ENCODE measurements around the gene CLRN1.
A peak's percentile ranks its signal among the peaks of the same experiment; 100 is the strongest.

Gene CLRN1

GRCh38 chr3:150942221-150942620, 30.3 kb downstream of the CLRN1 start:
- no peaks in the 10 kb centered on the region for H3K9me3 ChIP-seq (replicated peaks; ENCODE audit: low read length)

DNA sequence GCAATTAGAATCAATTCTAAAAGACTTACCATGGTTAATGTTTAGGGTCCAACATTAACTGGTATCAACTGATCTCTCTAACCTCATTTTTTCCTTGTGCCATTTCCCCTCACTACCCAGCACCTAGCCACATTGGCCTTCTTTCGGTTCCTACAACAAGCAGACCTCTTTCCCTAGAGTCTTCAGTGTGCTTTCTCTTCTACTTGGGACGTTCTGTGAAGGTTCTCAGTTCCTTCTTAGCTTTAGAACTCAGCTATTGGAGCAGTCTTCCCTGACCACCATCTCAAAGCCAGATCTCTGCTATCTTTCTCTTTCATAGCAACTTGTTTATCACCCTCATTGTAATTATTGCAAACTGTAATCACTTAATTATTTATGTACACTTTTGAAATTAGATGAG, 35.8 kb downstream of the CLRN1 start:
- Histone ChIP-seq H3K4me2 (ENCODE audit: low read length) (no peak overlapping the region), H3K27me3 (ENCODE audit: control insufficient read depth, insufficient read depth, low read length) (peaks cover 69% of the 10 kb centered on the region), H3K36me3 (ENCODE audit: insufficient read depth, low read length) (no peaks in the 10 kb centered on the region), H3K9ac (ENCODE audit: low read depth, low read length) (no peak overlapping the region), H3K4me1 (ENCODE audit: control insufficient read depth, insufficient read depth, low read length) (no peaks in the 10 kb centered on the region), H3K4me3 (ENCODE audit: low read length) (no peak overlapping the region), H3K9me3 (replicated peaks; ENCODE audit: low read length) (no peaks in the 10 kb centered on the region)

More at GRCh38 chr3:150942221-150942620, 30.3 kb downstream of the CLRN1 start:
- Histone ChIP-seq H3K4me3 (ENCODE audit: low read length) (no peak overlapping the region), H3K9ac (ENCODE audit: low read depth, low read length) (no peak overlapping the region), H3K4me2 (ENCODE audit: low read length) (no peak overlapping the region), H3K4me1 (ENCODE audit: control insufficient read depth, insufficient read depth, low read length) (no peaks in the 10 kb centered on the region), H3K27me3 (ENCODE audit: control insufficient read depth, insufficient read depth, low read length) (peaks cover 60% of the 10 kb centered on the region), H3K36me3 (ENCODE audit: insufficient read depth, low read length) (no peaks in the 10 kb centered on the region)

- Histone ChIP-seq H3K9me3 (replicated peaks; ENCODE audit: low read length) (no peaks in the 10 kb centered on the region), H3K9ac (ENCODE audit: low read depth, low read length) (no peak overlapping the region), H3K4me3 (ENCODE audit: low read length) (no peak overlapping the region), H3K4me1 (ENCODE audit: control insufficient read depth, insufficient read depth, low read length) (no peaks in the 10 kb centered on the region), H3K4me2 (ENCODE audit: low read length) (no peak overlapping the region), H3K36me3 (ENCODE audit: insufficient read depth, low read length) (no peaks in the 10 kb centered on the region), H3K27me3 (ENCODE audit: control insufficient read depth, insufficient read depth, low read length) (peaks cover 67% of the 10 kb centered on the region)
Observed at GRCh38 chr3:150933473-150933995, 39.0 kb downstream of the CLRN1 start.

GRCh38 chr3:150931745-150932144, 40.8 kb downstream of the CLRN1 start:
- Histone ChIP-seq H3K4me1 (ENCODE audit: control insufficient read depth, insufficient read depth, low read length) (no peaks in the 10 kb centered on the region), H3K36me3 (ENCODE audit: insufficient read depth, low read length) (no peaks in the 10 kb centered on the region), H3K27me3 (ENCODE audit: control insufficient read depth, insufficient read depth, low read length) (peaks cover 67% of the 10 kb centered on the region), H3K9ac (ENCODE audit: low read depth, low read length) (no peak overlapping the region), H3K4me3 (ENCODE audit: low read length) (no peak overlapping the region), H3K9me3 (replicated peaks; ENCODE audit: low read length) (no peaks in the 10 kb centered on the region), H3K4me2 (ENCODE audit: low read length) (no peak overlapping the region)

GRCh38 chr3:150930839-150931238, 41.7 kb downstream of the CLRN1 start:
- H3K36me3 ChIP-seq (ENCODE audit: insufficient read depth, low read length): no peaks in the 10 kb centered on the region
- H3K4me2 ChIP-seq (ENCODE audit: low read length): no peak overlapping the region
- H3K4me3 ChIP-seq (ENCODE audit: low read length): no peak overlapping the region
- no peaks in the 10 kb centered on the region for H3K9me3 ChIP-seq (replicated peaks; ENCODE audit: low read length)
- no peak overlapping the region for H3K9ac ChIP-seq (ENCODE audit: low read depth, low read length)
- peaks cover 74% of the 10 kb centered on the region for H3K27me3 ChIP-seq (ENCODE audit: control insufficient read depth, insufficient read depth, low read length)
- no peaks in the 10 kb centered on the region for H3K4me1 ChIP-seq (ENCODE audit: control insufficient read depth, insufficient read depth, low read length)

- Histone ChIP-seq H3K4me1 (ENCODE audit: control insufficient read depth, insufficient read depth, low read length) (no peaks in the 10 kb centered on the region), H3K4me3 (ENCODE audit: low read length) (no peak overlapping the region), H3K36me3 (ENCODE audit: insufficient read depth, low read length) (no peaks in the 10 kb centered on the region), H3K4me2 (ENCODE audit: low read length) (no peak overlapping the region), H3K9ac (ENCODE audit: low read depth, low read length) (no peak overlapping the region), H3K27me3 (ENCODE audit: control insufficient read depth, insufficient read depth, low read length) (peaks cover 73% of the 10 kb centered on the region), H3K9me3 (replicated peaks; ENCODE audit: low read length) (no peaks in the 10 kb centered on the region)
Observed at GRCh38 chr3:150928234-150928633, 44.3 kb downstream of the CLRN1 start.

GRCh38 chr3:150926328-150926727, 46.2 kb downstream of the CLRN1 start:
- H3K4me1 ChIP-seq (ENCODE audit: control insufficient read depth, insufficient read depth, low read length): no peaks in the 10 kb centered on the region
- no peaks in the 10 kb centered on the region for H3K9me3 ChIP-seq (replicated peaks; ENCODE audit: low read length)
- H3K4me2 ChIP-seq (ENCODE audit: low read length): no peak overlapping the region
- H3K4me3 ChIP-seq (ENCODE audit: low read length): no peak overlapping the region
- no peak overlapping the region for H3K9ac ChIP-seq (ENCODE audit: low read depth, low read length)
- peaks cover 58% of the 10 kb centered on the region for H3K27me3 ChIP-seq (ENCODE audit: control insufficient read depth, insufficient read depth, low read length)
- no peaks in the 10 kb centered on the region for H3K36me3 ChIP-seq (ENCODE audit: insufficient read depth, low read length)

DNA sequence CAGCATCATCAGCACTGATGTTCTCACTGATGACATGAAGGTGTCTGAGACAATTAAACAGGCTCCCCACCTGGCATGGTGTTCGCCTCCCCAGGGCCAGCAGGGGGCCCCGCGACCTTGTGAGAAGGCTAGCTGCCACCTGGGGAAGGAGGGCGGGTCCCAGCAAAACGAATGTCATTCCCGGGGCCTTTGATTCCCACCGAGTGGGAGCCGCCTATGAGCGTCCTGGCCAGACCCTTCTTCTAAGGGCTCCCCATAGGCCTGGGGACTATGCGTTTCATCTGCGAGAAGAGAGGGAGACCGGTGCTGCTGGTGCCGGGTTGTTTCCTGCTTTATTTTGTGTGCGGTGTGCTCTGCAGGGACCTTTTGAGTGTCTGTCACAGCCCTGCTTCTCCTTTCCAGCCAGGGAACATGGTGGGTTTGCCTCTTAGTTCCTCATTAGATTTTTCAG, 46.8 kb downstream of the CLRN1 start:
- no peak overlapping the region for H3K4me3 ChIP-seq (ENCODE audit: low read length)
- no peaks in the 10 kb centered on the region for H3K36me3 ChIP-seq (ENCODE audit: insufficient read depth, low read length)
- no peaks in the 10 kb centered on the region for H3K4me1 ChIP-seq (ENCODE audit: control insufficient read depth, insufficient read depth, low read length)
- H3K4me2 ChIP-seq (ENCODE audit: low read length): peak overlapping the region; percentile 28
- H3K9ac ChIP-seq (ENCODE audit: low read depth, low read length): no peak overlapping the region
- H3K9me3 ChIP-seq (replicated peaks; ENCODE audit: low read length): no peaks in the 10 kb centered on the region
- H3K27me3 ChIP-seq (ENCODE audit: control insufficient read depth, insufficient read depth, low read length): peaks cover 52% of the 10 kb centered on the region

- no peaks in the 10 kb centered on the region for H3K9me3 ChIP-seq (replicated peaks; ENCODE audit: low read length)
- no peak overlapping the region for H3K9ac ChIP-seq (ENCODE audit: low read depth, low read length)
- no peaks in the 10 kb centered on the region for H3K4me1 ChIP-seq (ENCODE audit: control insufficient read depth, insufficient read depth, low read length)
- no peak overlapping the region for H3K4me3 ChIP-seq (ENCODE audit: low read length)
- no peaks in the 10 kb centered on the region for H3K36me3 ChIP-seq (ENCODE audit: insufficient read depth, low read length)
- peaks cover 55% of the 10 kb centered on the region for H3K27me3 ChIP-seq (ENCODE audit: control insufficient read depth, insufficient read depth, low read length)
- H3K4me2 ChIP-seq (ENCODE audit: low read length): no peak overlapping the region
Observed at GRCh38 chr3:150922611-150923010, 49.9 kb downstream of the CLRN1 start.

DNA sequence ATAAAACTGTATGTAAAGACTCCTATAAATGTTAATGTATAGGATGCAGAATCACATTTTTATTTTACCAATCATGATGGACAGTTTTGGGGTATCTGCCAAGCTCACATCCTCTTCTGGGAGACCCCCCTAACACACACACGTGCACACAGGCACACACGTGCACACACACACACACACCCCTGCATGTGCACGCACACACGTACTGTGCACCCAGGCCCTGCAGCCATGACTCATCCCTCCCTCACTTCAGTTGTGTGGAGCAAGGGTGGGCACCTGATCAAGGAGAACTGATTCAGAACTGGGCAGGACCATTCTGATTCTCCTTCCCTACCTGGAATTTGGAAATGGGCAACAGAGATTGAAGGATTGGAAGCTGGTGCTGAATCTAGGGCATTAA, 51.3 kb downstream of the CLRN1 start:
- Histone ChIP-seq H3K27me3 (ENCODE audit: control insufficient read depth, insufficient read depth, low read length) (peaks cover 53% of the 10 kb centered on the region), H3K9me3 (replicated peaks; ENCODE audit: low read length) (no peaks in the 10 kb centered on the region), H3K4me2 (ENCODE audit: low read length) (no peak overlapping the region), H3K36me3 (ENCODE audit: insufficient read depth, low read length) (no peaks in the 10 kb centered on the region), H3K9ac (ENCODE audit: low read depth, low read length) (no peak overlapping the region), H3K4me1 (ENCODE audit: control insufficient read depth, insufficient read depth, low read length) (no peaks in the 10 kb centered on the region), H3K4me3 (ENCODE audit: low read length) (no peak overlapping the region)

DNA sequence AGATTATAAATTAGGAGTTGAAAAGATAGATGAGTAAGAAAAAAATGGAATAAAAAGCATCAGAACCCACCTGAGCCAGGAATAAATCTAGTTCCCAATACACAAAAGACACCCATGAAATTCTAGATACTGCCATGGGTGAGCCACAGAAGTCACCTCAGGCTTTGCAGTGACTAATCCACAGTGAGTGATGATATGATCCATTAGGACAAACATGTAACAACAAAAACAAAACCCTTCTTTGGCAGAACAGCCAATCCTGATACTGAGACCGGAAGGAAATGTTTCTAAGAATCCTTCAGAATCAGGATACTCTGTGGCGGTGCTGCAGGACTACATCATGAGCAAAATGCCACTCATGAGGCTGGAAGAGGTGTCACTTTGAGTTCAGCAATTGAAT, 52.3 kb downstream of the CLRN1 start:
- H3K4me1 ChIP-seq (ENCODE audit: control insufficient read depth, insufficient read depth, low read length): no peaks in the 10 kb centered on the region
- no peaks in the 10 kb centered on the region for H3K9me3 ChIP-seq (replicated peaks; ENCODE audit: low read length)
- peaks cover 54% of the 10 kb centered on the region for H3K27me3 ChIP-seq (ENCODE audit: control insufficient read depth, insufficient read depth, low read length)
- no peaks in the 10 kb centered on the region for H3K36me3 ChIP-seq (ENCODE audit: insufficient read depth, low read length)
- H3K4me3 ChIP-seq (ENCODE audit: low read length): no peak overlapping the region
- no peak overlapping the region for H3K9ac ChIP-seq (ENCODE audit: low read depth, low read length)
- H3K4me2 ChIP-seq (ENCODE audit: low read length): no peak overlapping the region

GRCh38 chr3:150917951-150918350, 54.6 kb downstream of the CLRN1 start:
- no peaks in the 10 kb centered on the region for H3K36me3 ChIP-seq (ENCODE audit: insufficient read depth, low read length)
- H3K4me1 ChIP-seq (ENCODE audit: control insufficient read depth, insufficient read depth, low read length): no peaks in the 10 kb centered on the region
- H3K4me3 ChIP-seq (ENCODE audit: low read length): no peak overlapping the region
- no peak overlapping the region for H3K9ac ChIP-seq (ENCODE audit: low read depth, low read length)
- peaks cover 44% of the 10 kb centered on the region for H3K27me3 ChIP-seq (ENCODE audit: control insufficient read depth, insufficient read depth, low read length)
- H3K9me3 ChIP-seq (replicated peaks; ENCODE audit: low read length): no peaks in the 10 kb centered on the region
- no peak overlapping the region for H3K4me2 ChIP-seq (ENCODE audit: low read length)
